Erythroblast (primary cell): ENCODE results near the gene CALR3.

Experiments
- GATA1 ChIP-seq: IDR thresholded peaks from 2 replicates; pipeline ENCODE4 v1.6.1; 2011; ENCODE audit warnings: low read depth, mild to moderate bottlenecking, control low read depth, low read length, moderate library complexity
- POLR2A ChIP-seq: IDR thresholded peaks from 2 replicates; pipeline ENCODE4 v1.6.1; 2011; ENCODE audit warnings: mild to moderate bottlenecking, low read length

DNA sequence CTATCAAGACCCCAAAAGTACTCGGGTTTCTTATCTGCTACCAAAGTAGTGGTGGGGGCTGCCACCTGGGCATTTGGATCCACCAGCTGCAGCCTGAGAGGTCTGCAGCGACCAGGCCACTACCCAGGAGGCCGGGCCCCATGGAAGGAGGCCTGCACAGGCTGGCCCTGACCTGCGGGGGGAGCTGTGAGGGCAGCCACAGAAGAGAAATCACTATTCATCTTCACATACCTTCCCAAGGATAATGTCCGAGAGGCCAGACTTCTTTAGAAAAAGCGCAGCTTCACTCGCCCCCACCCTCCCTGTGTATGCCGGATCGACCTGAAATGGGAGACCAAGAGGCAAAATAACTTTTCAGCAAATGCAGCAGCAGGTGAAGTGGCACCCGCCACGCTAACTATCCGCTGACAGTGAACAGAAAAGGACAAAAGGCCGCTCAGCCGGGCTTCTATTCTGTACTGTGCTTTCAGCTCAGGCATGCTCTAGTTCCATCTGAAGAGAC lies 54.3 kb downstream of the CALR3 start:
- TF ChIP-seq POLR2A = no peak
- no peak for TF ChIP-seq GATA1
